SK-N-SH (cell line): Measurements from ENCODE around the gene VPS52. TPM values are rescaled to one million over a fixed set of nuclear protein-coding genes. Genes with fewer than 3 reads are reported as not detected.

ENCODE experiments used
- CTCF ChIA-PET: fragments of 300-600, 350-600 bp; formaldehyde crosslinking; extraction: SDS; loops from one replicate; lab custom pipeline; 2021; lab: Yijun Ruan, JAX
- POLR2A ChIA-PET: fragments of 350-600 bp; sonication (Branson Sonifier 250); formaldehyde crosslinking; extraction: SDS; loops from one replicate; lab custom pipeline; 2020; ENCODE audit warnings: antibody characterized with exemption, inconsistent platforms; lab: Yijun Ruan, JAX
- DNase-seq: peaks from one replicate; pipeline ENCODE4 v3.0.0; 2012
- H2AFZ ChIP-seq: fragments of 200-600 bp; sonication (generic); 2 replicates; pipeline ENCODE4 v1.8.1; 2016; ENCODE audit warnings: antibody characterized with exemption, mild to moderate bottlenecking, low read depth
- H3F3A ChIP-seq: fragments of 200-600 bp; sonication (generic); replicated peaks from 2 replicates; pipeline ENCODE3; 2016; ENCODE audit warnings: antibody characterized with exemption, mild to moderate bottlenecking; ENCODE audit not compliant: insufficient read depth
- H3K27ac ChIP-seq, 2 experiments: fragments of 200-500 bp in 1 of 2; fragments of 200-600 bp in 1 of 2; sonication (Bioruptor generic) in 1 of 2; sonication (generic), shearing (Covaris generic) in 1 of 2; 2 replicates each; pipeline versions ENCODE4 v1.5.1 to v1.6.1; 2014 to 2016; ENCODE audit warnings: low read depth in 2 of 2, inconsistent platforms in 1 of 2, low read length in 1 of 2, mild to moderate bottlenecking in 1 of 2, mixed read lengths in 1 of 2
- H3K27me3 ChIP-seq: fragments of 200-600 bp; sonication (generic), shearing (Covaris generic); 2 replicates; pipeline ENCODE4 v1.6.1; 2016; ENCODE audit warnings: mixed run types; ENCODE audit not compliant: insufficient read depth
- H3K36me3 ChIP-seq, 2 experiments: fragments of 200-500 bp in 1 of 2; fragments of 200-600 bp in 1 of 2; sonication (Bioruptor generic) in 1 of 2; sonication (generic) in 1 of 2; replicated peaks in 1 of 2; 2 replicates each; pipeline versions ENCODE3 to v1.5.1; 2014 to 2016; ENCODE audit warnings: low read length in 1 of 2, mild to moderate bottlenecking in 1 of 2; ENCODE audit not compliant: insufficient read depth in 2 of 2, control insufficient read depth in 1 of 2
- H3K4me1 ChIP-seq, 2 experiments: fragments of 200-500 bp in 1 of 2; fragments of 200-600 bp in 1 of 2; sonication (Bioruptor generic) in 1 of 2; sonication (generic), shearing (Covaris generic) in 1 of 2; 2 replicates each; pipeline versions ENCODE4 v1.5.1 to v1.6.1; 2014 to 2016; ENCODE audit warnings: low read depth in 1 of 2, low read length in 1 of 2, mixed run types in 1 of 2; ENCODE audit not compliant: insufficient read depth in 2 of 2, control insufficient read depth in 1 of 2
- H3K4me2 ChIP-seq: fragments of 200-600 bp; sonication (generic), shearing (Covaris generic); 2 replicates; pipeline ENCODE4 v1.6.1; 2017; ENCODE audit warnings: mixed run types
- H3K4me3 ChIP-seq, 2 experiments: fragments of 200-500 bp in 1 of 2; fragments of 200-600 bp in 1 of 2; sonication (Bioruptor generic) in 1 of 2; sonication (generic), shearing (Covaris generic) in 1 of 2; 2 replicates each; pipeline versions ENCODE4 v1.5.1 to v1.8.1; 2014 to 2016; ENCODE audit warnings: low read depth in 2 of 2, inconsistent platforms in 1 of 2, low read length in 1 of 2, mild to moderate bottlenecking in 1 of 2, mixed read lengths in 1 of 2, moderate library complexity in 1 of 2
- H3K79me2 ChIP-seq: fragments of 200-600 bp; sonication (generic); 2 replicates; pipeline ENCODE4 v1.8.1; 2017; ENCODE audit warnings: mild to moderate bottlenecking; ENCODE audit not compliant: insufficient read depth
- H3K9ac ChIP-seq: fragments of 200-600 bp; sonication (generic); 2 replicates; pipeline ENCODE4 v1.6.1; 2017; ENCODE audit warnings: mixed run types
- H3K9me2 ChIP-seq: fragments of 200-600 bp; sonication (generic); 2 replicates; pipeline ENCODE4 v1.6.1; 2017; ENCODE audit warnings: mixed run types
- H3K9me3 ChIP-seq: fragments of 200-600 bp; sonication (generic); 2 replicates; pipeline ENCODE4 v1.6.1; 2017; ENCODE audit warnings: mixed run types, mild to moderate bottlenecking, moderate library complexity
- H4K20me1 ChIP-seq: fragments of 200-600 bp; sonication (generic); 2 replicates; pipeline ENCODE4 v1.6.1; 2017; ENCODE audit warnings: mild to moderate bottlenecking, mixed run types; ENCODE audit not compliant: insufficient read depth
- CTCF ChIP-seq: fragments of 200-600 bp; sonication (generic); IDR thresholded peaks from 2 replicates; pipeline ENCODE4 v1.6.1; 2017; ENCODE audit warnings: antibody characterized with exemption, mild to moderate bottlenecking, moderate library complexity
- EZH2phosphoT487 ChIP-seq: fragments of 200-600 bp; sonication (generic); IDR thresholded peaks from 2 replicates; pipeline ENCODE4 v1.6.1; 2017; ENCODE audit warnings: low read depth, mixed run types, mild to moderate bottlenecking, antibody characterized with exemption, moderate library complexity, borderline replicate concordance
- FOSL2 ChIP-seq: IDR thresholded peaks from 2 replicates; pipeline ENCODE4 v1.4.0; 2012; ENCODE audit warnings: low read depth, mild to moderate bottlenecking, moderate library complexity, borderline replicate concordance
- FOXM1 ChIP-seq: IDR thresholded peaks from 2 replicates; pipeline ENCODE4 v1.4.0; 2012; ENCODE audit warnings: low read depth, mild to moderate bottlenecking
- GABPA ChIP-seq: IDR thresholded peaks from 2 replicates; pipeline ENCODE4 v1.4.0; 2012; ENCODE audit warnings: low read depth, mild to moderate bottlenecking
- NRF1 ChIP-seq: IDR thresholded peaks from 2 replicates; pipeline ENCODE4 v1.6.1; 2012; ENCODE audit warnings: low read depth, mild to moderate bottlenecking, low read length
- POLR2AphosphoS5 ChIP-seq: IDR thresholded peaks from 2 replicates; pipeline ENCODE4 v1.6.1; 2012; ENCODE audit warnings: low read depth, low read length
- RAD21 ChIP-seq: IDR thresholded peaks from 2 replicates; pipeline ENCODE4 v1.6.1; 2012; ENCODE audit warnings: mild to moderate bottlenecking, low read length
- RCOR1 ChIP-seq: fragments of 150-350 bp; IDR thresholded peaks from 2 replicates; pipeline ENCODE4 v1.6.1; 2017; ENCODE audit warnings: antibody characterized with exemption, low read length
- RFX5 ChIP-seq: IDR thresholded peaks from 2 replicates; pipeline ENCODE4 v1.6.1; 2012; ENCODE audit warnings: mild to moderate bottlenecking, improper control_type of control experiment, low read length
- RXRA ChIP-seq: IDR thresholded peaks from 2 replicates; pipeline ENCODE4 v1.4.0; 2012; ENCODE audit warnings: low read depth, mild to moderate bottlenecking, borderline replicate concordance
- SIN3A ChIP-seq: IDR thresholded peaks from 2 replicates; pipeline ENCODE4 v1.6.1; 2012; ENCODE audit warnings: low read depth, mild to moderate bottlenecking, low read length, moderate library complexity, borderline replicate concordance
- SMC3 ChIP-seq: IDR thresholded peaks from 2 replicates; pipeline ENCODE4 v1.6.1; 2012; ENCODE audit warnings: low read depth, low read length, improper control_type of control experiment
- TAF1 ChIP-seq: IDR thresholded peaks from 2 replicates; pipeline ENCODE4 v1.6.1; 2012; ENCODE audit warnings: low read depth, mild to moderate bottlenecking, low read length, moderate library complexity, borderline replicate concordance
- YY1 ChIP-seq: IDR thresholded peaks from 2 replicates; pipeline ENCODE4 v1.4.0; 2012; ENCODE audit warnings: low read depth, mild to moderate bottlenecking
- WGBS: methylation state at CpG from one replicate; pipeline ENCODE4 v1.1.6; 2017; ENCODE audit warnings: low lambda C conversion rate; 5-methylcytosine and 5-hydroxymethylcytosine counted together
- polyA plus RNA-seq, 3 experiments: library from polyadenylated mRNA; depleted of rRNA; stranded (reverse); fragments of >200 nt; gene quantifications; 2 replicates each; pipeline ENCODE4 v1.2.3, GENCODE V29; 2012

The VPS52 gene
- polyA plus RNA-seq, 1 of the 3 experiments (the other 2 are of a cell fraction): 74.0 TPM

- Histone ChIP-seq H3F3A (peaks cover 2% of the 10 kb centered on the region), H3K4me3 (no peak overlapping the region), H3K79me2 (no peaks in the 10 kb centered on the region), H3K9ac (no peak overlapping the region), H3K27ac (no peak overlapping the region), H3K9me2 (no peaks in the 10 kb centered on the region), H4K20me1 (no peaks in the 10 kb centered on the region), H3K4me1 (peaks cover 5% of the 10 kb centered on the region in 2 experiments; a peak in 2 of 4 replicates), H3K36me3 (no peaks in the 10 kb centered on the region), H3K27me3 (peaks cover 22% of the 10 kb centered on the region; the same call in 1 of the 2 replicates), H3K9me3 (no peaks in the 10 kb centered on the region), H3K4me2 (no peak overlapping the region), H2AFZ (no peak overlapping the region)
- ChIA-PET POLR2A (no interaction called here), CTCF (no interaction called here)
- TF ChIP-seq SIN3A (no peak), RCOR1 (no peak), NRF1 (no peak), FOXM1 (no peak), TAF1 (no peak), RFX5 (no peak), GABPA (no peak), RXRA (no peak), FOSL2 (no peak), POLR2AphosphoS5 (no peak), YY1 (no peak)
- WGBS: 0% methylated on average over 1 of the region's 1 CpG
- no peak for DNase-seq
These were observed 28.2 kb downstream of the VPS52 start for GRCh38 chr6:33243476-33243875.

GRCh38 chr6:33241968-33242367, 29.7 kb downstream of the VPS52 start:
- CTCF ChIA-PET: interaction anchor here (1.2 kb wide), 1 partner anchor 30 kb away, joined by 3 read pairs; no protein-coding TSS in a partner anchor

More at GRCh38 chr6:33241968-33242367, 29.7 kb downstream of the VPS52 start:
- Histone ChIP-seq H3K27ac (no peak overlapping the region), H2AFZ (0 out of 2 replicates have a peak overlapping the region, but pooled peaks have one; percentile 22)
- no peak for TF ChIP-seq EZH2phosphoT487
- TF ChIP-seq RAD21: no peak
- TF ChIP-seq FOXM1: no peak
- no peak for TF ChIP-seq CTCF
- no peak for TF ChIP-seq SMC3
- TF ChIP-seq, all 33 proteins: peak for 0
- Histone ChIP-seq H3K4me3 (no peak overlapping the region), H3K9ac (no peak overlapping the region), H3K4me1 (no peaks in the 10 kb centered on the region), H3K9me3 (no peaks in the 10 kb centered on the region), H4K20me1 (no peaks in the 10 kb centered on the region), H3K4me2 (no peak overlapping the region), H3F3A (no peaks in the 10 kb centered on the region), H3K27me3 (peaks cover 35% of the 10 kb centered on the region), H3K36me3 (no peaks in the 10 kb centered on the region), H3K9me2 (no peaks in the 10 kb centered on the region), H3K79me2 (no peaks in the 10 kb centered on the region)
- WGBS: 9% methylated on average over 3 of the region's 3 CpGs
- no peak for DNase-seq
- POLR2A ChIA-PET: no interaction called here
